ENCODE data around the gene VPS39.

The VPS39 gene

DNA sequence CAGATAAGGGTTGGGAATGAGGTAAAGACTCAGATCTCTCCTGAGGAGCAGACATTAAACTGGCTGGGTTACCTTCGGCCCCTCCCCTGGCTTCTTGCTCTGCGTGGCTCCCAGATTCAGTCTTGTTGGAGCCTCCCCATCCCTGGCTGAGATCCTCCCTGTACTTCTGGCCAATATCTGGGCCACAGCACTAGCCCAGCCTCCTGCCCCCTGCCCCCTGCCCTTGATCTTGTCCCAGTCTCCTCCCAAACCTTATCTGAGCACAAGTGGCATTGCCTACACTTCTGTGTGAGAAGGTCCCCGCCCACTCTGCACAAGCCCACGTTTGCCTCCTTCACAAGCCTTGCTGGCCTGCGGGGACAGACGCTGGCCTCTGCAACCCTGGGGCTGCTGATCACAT, 68.5 kb downstream of the VPS39 start:
- no peaks in the 10 kb centered on the region for H4K20me1 ChIP-seq (ENCODE audit: control insufficient read depth, insufficient read depth, low read depth, low read length)
- no peak overlapping the region for H3K27ac ChIP-seq (ENCODE audit: low read depth, low read length)
- H3K79me2 ChIP-seq (ENCODE audit: control insufficient read depth, low read length) = no peaks in the 10 kb centered on the region
- no peaks in the 10 kb centered on the region for H3F3A ChIP-seq (ENCODE audit: control insufficient read depth, insufficient read depth)
- H3K4me1 ChIP-seq (ENCODE audit: control insufficient read depth, low read length) = no peaks in the 10 kb centered on the region
- no peak overlapping the region for H3K4me3 ChIP-seq (ENCODE audit: low read length)
- H3K27me3 ChIP-seq (ENCODE audit: control insufficient read depth, low read length) = no peaks in the 10 kb centered on the region
- TF ChIP-seq, protein P1, sequence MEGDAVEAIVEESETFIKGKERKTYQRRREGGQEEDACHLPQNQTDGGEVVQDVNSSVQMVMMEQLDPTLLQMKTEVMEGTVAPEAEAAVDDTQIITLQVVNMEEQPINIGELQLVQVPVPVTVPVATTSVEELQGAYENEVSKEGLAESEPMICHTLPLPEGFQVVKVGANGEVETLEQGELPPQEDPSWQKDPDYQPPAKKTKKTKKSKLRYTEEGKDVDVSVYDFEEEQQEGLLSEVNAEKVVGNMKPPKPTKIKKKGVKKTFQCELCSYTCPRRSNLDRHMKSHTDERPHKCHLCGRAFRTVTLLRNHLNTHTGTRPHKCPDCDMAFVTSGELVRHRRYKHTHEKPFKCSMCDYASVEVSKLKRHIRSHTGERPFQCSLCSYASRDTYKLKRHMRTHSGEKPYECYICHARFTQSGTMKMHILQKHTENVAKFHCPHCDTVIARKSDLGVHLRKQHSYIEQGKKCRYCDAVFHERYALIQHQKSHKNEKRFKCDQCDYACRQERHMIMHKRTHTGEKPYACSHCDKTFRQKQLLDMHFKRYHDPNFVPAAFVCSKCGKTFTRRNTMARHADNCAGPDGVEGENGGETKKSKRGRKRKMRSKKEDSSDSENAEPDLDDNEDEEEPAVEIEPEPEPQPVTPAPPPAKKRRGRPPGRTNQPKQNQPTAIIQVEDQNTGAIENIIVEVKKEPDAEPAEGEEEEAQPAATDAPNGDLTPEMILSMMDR (IDR thresholded peaks at IDR 0.05; ENCODE audit: low read depth, low read length, poor library complexity, severe bottlenecking) = no peak
- TF ChIP-seq EZH2phosphoT487 (IDR thresholded peaks at IDR 0.05; ENCODE audit: borderline replicate concordance, low read length) = no peak
- no peaks in the 10 kb centered on the region for H3K36me3 ChIP-seq (ENCODE audit: control insufficient read depth, low read length)
- H3K9me3 ChIP-seq (ENCODE audit: control insufficient read depth, insufficient read depth, low read length) = no peaks in the 10 kb centered on the region
- H3K9me2 ChIP-seq (replicated peaks; ENCODE audit: control insufficient read depth, low read length) = no peaks in the 10 kb centered on the region
- no peak overlapping the region for H3K4me2 ChIP-seq (ENCODE audit: low read length)

DNA sequence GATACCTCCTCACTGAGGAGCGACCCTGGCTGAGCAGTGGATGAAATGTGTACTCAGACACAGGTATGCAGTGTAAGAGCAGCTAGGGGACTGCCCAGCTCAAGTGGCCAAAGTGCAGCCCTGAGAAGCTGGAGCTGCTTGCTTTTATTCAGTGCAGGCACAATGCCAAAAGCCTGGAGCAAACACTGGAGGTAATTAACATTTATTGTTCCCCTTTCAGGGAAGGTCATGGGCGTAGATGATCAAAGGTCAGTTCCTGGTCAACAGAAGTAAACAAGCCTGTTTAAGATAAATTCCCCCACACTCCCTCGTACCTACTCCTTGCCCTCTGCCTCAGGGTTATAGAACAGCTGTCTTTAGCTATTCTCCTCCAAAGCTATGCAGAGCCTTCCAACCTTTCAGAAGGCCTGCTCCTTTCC, 69.1 kb downstream of the VPS39 start:
- H3K9me3 ChIP-seq (ENCODE audit: control insufficient read depth, insufficient read depth, low read length) = no peaks in the 10 kb centered on the region
- H3K4me1 ChIP-seq (ENCODE audit: control insufficient read depth, low read length) = no peaks in the 10 kb centered on the region
- H3F3A ChIP-seq (ENCODE audit: control insufficient read depth, insufficient read depth) = no peaks in the 10 kb centered on the region
- TF ChIP-seq, protein P1 (IDR thresholded peaks at IDR 0.05; ENCODE audit: low read depth, low read length, poor library complexity, severe bottlenecking) = no peak
- no peak for TF ChIP-seq EZH2phosphoT487 (IDR thresholded peaks at IDR 0.05; ENCODE audit: borderline replicate concordance, low read length)
- H3K27ac ChIP-seq (ENCODE audit: low read depth, low read length) = no peak overlapping the region
- peaks cover 2% of the 10 kb centered on the region; the same call in 1 of the 2 replicates for H3K27me3 ChIP-seq (ENCODE audit: control insufficient read depth, low read length)
- no peaks in the 10 kb centered on the region for H3K36me3 ChIP-seq (ENCODE audit: control insufficient read depth, low read length)
- no peaks in the 10 kb centered on the region for H3K9me2 ChIP-seq (replicated peaks; ENCODE audit: control insufficient read depth, low read length)
- no peak overlapping the region for H3K4me2 ChIP-seq (ENCODE audit: low read length)
- no peaks in the 10 kb centered on the region for H4K20me1 ChIP-seq (ENCODE audit: control insufficient read depth, insufficient read depth, low read depth, low read length)
- no peak overlapping the region for H3K4me3 ChIP-seq (ENCODE audit: low read length)
- no peaks in the 10 kb centered on the region for H3K79me2 ChIP-seq (ENCODE audit: control insufficient read depth, low read length)

DNA sequence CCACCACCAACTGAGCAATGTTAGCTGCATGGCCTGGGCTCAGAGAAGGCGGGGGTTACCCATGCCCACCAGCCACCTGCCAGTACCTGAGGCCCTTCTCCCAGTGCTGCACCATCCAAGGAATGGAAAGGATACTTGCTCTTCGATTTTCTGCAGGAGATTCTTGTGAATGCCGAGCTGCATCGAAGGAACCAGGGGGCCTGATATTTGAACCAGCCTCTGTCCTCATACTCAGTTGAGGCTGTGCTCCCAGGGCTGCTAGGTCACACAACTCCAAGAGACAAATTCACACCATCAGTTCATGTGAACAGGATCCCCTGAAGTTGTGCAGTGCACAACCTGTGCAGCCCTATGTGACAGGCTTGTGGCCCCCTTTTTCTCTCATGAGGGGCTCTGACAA, 69.7 kb downstream of the VPS39 start:
- H3K36me3 ChIP-seq (ENCODE audit: control insufficient read depth, low read length) = no peaks in the 10 kb centered on the region
- TF ChIP-seq, protein P1 (IDR thresholded peaks at IDR 0.05; ENCODE audit: low read depth, low read length, poor library complexity, severe bottlenecking) = no peak
- no peak for TF ChIP-seq EZH2phosphoT487 (IDR thresholded peaks at IDR 0.05; ENCODE audit: borderline replicate concordance, low read length)

More for the DNA sequence above, 69.7 kb downstream of the VPS39 start:
- no peak overlapping the region for H3K27ac ChIP-seq (ENCODE audit: low read depth, low read length)
- no peaks in the 10 kb centered on the region for H3K79me2 ChIP-seq (ENCODE audit: control insufficient read depth, low read length)
- no peak overlapping the region for H3K4me3 ChIP-seq (ENCODE audit: low read length)
- H3K4me1 ChIP-seq (ENCODE audit: control insufficient read depth, low read length) = no peaks in the 10 kb centered on the region
- no peaks in the 10 kb centered on the region for H3K9me3 ChIP-seq (ENCODE audit: control insufficient read depth, insufficient read depth, low read length)
- H3K9me2 ChIP-seq (replicated peaks; ENCODE audit: control insufficient read depth, low read length) = no peaks in the 10 kb centered on the region
- H4K20me1 ChIP-seq (ENCODE audit: control insufficient read depth, insufficient read depth, low read depth, low read length) = no peaks in the 10 kb centered on the region
- no peaks in the 10 kb centered on the region for H3F3A ChIP-seq (ENCODE audit: control insufficient read depth, insufficient read depth)
- peaks cover 3% of the 10 kb centered on the region; the same call in 1 of the 2 replicates for H3K27me3 ChIP-seq (ENCODE audit: control insufficient read depth, low read length)
- H3K4me2 ChIP-seq (ENCODE audit: low read length) = no peak overlapping the region
